GM19351 (cell line): ENCODE data around the gene ALDH1A3.
"Not testable (repeated sequence)": the region's sequence is repeated elsewhere in the genome, so short reads cannot be mapped to it uniquely, and the experiment has no call there.

Experiments
- ATAC-seq: cut with Tn5 transposase; IDR thresholded peaks from one replicate; pipeline ENCODE4 v1.9.1; 2021; ENCODE audit warnings: mild to moderate bottlenecking, moderate library complexity; ENCODE audit not compliant: unreplicated experiment

The ALDH1A3 gene

GRCh38 chr15:100879464-100880138 is at the start of gene ALDH1A3:
ALDH1A3 (plus strand) TSS chr15:100879831; CDS start chr15:100879908, 77 bp downstream.
- peak; percentile 62 for ATAC-seq

GRCh38 chr15:100831467-100831866 is 48.2 kb upstream of the ALDH1A3 start:
- no peak for ATAC-seq

DNA sequence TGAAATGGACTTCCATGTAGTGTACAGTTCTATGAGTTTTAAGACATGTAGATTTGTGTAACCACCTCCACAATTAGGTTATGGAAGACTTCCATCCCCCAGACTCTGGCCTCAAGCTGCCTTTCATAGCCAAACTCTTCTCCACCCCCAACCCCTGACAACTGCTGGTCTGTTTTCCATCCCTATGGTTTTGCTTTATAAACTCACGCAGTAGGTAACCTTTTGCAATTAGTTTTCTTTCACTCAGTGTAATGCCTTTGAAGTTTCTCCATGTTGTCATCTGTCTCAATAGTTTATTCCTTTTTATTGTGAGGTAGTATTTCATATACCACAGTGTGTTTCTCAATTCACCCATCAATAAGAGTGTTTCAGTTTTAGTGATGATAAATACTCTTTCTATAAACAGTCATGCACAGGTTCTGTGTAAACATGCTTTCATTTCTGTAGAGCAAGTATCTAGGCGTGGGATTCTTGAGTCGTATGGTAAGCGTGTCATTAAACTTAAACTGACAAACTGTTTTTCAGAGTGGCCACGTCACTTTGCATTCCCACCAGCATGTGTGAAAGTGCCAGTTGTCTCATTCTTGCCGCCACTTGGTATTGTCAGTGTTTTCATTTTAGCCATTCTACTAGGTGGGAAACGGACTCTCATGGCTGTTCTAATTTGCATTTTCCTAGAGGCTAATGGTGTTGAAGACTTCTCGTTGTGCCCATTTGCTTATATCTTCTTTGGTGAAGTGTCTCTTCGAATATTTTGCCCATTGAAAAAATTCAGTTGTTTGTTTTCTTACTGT is 47.3 kb upstream of the ALDH1A3 start:
- ATAC-seq, result no peak

GRCh38 chr15:100833417-100834389 is 45.9 kb upstream of the ALDH1A3 start:
- ATAC-seq, result no peak

- ATAC-seq, result no peak
These were observed 44.9 kb upstream of the ALDH1A3 start for GRCh38 chr15:100834731-100835130.

DNA sequence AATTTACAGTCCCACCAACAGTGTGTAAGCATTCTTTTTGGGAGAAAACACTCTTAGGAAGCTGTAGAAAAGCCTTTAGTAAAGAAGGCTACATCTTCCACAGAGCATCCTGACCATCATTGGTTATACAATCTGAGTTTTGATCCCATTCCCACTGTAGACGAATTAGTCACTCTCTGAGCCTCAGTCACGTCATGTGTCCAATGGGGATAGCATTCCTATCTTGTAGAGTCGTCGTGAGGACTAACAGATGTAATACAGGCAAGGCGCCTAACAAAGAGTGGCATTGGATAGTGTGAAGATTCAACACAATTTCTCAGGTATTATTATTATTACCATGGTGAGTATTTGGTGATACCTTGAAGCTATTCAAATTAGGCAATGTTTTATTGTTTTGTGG is 44.0 kb upstream of the ALDH1A3 start:
- ATAC-seq, result no peak

DNA sequence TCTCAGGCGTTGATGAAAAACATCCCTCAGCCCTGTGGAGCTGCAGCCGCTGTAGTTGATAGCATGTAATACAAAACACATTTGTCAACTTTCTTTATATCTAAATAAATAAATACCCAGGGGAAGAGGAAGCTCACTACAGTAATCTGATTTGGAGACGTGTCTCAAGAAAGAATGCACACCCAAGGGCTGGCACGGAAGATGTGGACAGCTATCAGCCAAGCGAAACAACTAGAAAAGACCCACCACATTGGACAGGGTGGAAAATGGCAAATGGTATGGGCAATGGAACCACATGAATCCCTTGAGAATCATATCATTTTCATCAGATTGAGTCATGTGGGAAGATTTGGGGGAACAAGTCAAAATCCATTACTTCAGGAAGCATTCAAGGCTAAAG is 43.1 kb upstream of the ALDH1A3 start:
- no peak for ATAC-seq

DNA sequence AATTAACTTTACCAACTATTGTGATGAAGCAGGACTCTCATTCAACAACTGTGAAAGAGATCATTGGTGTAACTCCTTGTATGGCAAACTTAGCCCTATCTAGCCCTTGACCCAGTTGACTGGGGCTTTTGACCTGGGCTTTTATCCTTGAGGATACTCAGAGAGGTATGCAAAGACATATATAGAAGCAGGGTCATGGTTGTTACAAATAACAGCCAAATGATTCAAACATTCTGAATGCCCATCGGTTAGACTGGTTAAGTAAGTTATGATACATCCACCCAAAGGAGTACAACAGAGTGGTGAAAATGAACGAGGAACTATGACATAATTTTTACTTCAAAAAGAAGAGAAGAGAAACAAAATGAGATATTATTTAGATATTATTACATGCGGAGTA is 38.2 kb upstream of the ALDH1A3 start:
- ATAC-seq, result no peak

GRCh38 chr15:100842756-100843730 is 36.6 kb upstream of the ALDH1A3 start:
- no peak for ATAC-seq

DNA sequence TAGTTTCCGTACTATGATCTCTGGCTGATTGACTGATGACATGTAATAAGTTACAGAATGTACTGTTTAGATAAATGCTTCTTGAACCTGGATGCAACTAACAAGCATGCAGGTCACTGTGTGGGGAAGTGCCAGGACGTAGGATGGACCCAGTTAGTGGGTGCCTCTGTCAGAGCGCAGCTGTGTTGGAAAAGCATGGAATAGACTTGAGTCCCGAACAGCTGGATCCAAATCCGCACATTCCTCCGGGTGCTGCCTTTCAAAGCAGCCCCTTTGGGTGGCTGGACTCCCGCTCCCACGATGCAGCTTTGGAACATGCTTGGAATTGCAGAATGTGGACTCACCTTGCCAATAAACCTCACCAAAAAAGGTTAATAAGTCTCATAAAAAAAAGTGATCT is 35.5 kb upstream of the ALDH1A3 start:
- ATAC-seq, result no peak

DNA sequence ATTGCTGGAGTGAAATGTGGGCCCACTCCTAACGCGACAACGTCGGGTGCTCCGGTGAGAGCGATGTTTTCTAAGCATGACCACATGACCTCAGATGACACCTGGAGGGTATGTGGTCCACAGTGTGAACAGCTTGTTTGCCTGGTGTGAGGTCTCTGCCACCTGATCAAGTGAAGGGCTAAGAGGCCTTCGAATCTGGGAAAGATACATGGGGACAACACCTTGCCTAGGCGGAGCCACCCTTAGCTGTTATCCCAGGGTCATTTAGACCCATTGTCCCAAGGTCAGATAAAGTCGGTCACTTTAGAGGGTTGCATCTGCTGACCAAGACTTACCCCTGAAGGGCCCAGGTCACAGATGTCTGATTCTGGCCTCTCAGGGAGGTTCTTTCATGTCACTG is 34.9 kb upstream of the ALDH1A3 start:
- no peak for ATAC-seq

DNA sequence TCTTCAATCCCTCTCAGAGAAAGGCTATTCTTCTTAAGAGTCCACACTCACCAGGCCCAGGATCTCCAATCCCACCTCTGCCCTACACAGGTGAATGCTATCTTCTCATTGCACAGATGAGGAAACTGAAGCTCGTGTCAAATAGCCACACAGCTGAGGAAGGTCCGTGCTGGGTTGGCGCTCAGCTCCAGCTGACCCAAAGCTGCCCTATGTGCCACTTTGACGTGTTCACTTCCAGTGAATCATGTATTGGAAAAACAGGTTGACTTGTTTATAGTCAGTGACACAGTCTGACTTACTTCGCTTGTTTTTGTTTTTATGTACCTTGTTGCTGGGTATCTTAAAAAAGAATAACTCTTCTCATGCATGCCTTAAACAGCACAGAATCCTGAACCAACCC is 32.4 kb upstream of the ALDH1A3 start:
- ATAC-seq, result no peak

- no peak for ATAC-seq
These were observed 30.4 kb upstream of the ALDH1A3 start for GRCh38 chr15:100849021-100849854.

DNA sequence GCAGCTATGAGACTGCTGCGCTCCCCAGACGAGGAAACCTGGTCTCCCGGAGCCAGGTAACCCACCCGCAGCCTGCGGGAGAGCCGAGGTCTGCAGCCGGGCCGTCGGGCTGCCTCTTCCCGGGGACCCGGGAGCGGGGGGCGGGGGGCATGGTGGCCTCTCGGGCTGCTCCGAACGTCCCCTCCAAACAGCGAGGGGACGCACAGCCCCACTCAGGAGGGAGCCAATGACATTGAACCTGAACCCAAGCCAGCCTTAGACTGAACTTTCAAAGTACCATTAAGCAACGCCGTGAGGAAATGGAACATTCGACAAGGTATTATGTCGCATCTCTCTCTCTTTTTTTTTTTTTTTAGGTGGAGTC is 29.8 kb upstream of the ALDH1A3 start:
- no peak for ATAC-seq

DNA sequence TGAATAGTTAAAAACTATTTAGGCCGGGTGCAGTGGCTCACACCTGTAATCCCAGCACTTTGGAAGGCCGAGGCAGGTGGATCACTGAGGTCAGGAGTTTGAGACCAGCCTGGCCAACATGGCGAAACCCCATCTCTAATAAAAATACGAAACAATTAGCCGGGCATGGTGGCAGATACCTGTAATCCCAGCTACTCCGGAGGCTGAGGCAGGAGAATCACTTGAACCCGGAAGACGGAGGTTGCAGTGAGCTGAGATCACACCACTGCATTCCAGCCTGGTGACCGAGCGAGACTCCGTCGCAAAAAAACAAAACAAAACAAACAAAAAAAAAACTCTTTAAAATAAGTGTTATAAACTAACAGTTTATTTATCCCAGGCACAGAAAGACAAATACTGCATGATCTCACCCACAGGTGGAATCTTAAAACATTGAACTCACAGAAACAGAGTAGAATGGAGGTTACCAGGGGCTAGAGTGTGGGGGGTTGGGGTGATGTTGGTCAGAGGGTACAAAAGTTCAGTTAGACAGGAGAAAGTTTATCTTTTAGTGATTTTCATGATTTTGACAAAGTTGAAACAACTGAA is 28.1 kb upstream of the ALDH1A3 start:
- not testable (repeated sequence) for ATAC-seq

DNA sequence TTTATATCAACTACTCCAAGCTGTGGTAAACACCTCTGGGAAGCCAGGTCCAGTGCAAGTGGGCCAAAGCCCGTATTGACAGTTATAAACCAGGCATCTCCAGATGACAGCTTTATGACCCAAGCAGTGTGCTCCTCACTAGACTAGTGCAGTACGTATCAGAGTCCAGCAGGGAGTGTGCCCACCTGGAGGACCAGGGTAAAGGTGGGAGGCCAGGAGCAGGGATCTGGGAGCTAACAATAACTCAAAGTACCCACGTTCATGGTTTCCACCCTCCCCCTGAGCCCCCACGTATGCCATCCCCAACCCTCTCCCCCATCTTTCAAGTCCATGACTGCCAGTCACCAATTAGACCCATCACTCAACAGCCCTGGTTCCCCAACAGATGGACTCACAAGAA is 27.0 kb upstream of the ALDH1A3 start:
- no peak for ATAC-seq

- ATAC-seq, result no peak
These were observed 25.8 kb upstream of the ALDH1A3 start for GRCh38 chr15:100853676-100854440.

DNA sequence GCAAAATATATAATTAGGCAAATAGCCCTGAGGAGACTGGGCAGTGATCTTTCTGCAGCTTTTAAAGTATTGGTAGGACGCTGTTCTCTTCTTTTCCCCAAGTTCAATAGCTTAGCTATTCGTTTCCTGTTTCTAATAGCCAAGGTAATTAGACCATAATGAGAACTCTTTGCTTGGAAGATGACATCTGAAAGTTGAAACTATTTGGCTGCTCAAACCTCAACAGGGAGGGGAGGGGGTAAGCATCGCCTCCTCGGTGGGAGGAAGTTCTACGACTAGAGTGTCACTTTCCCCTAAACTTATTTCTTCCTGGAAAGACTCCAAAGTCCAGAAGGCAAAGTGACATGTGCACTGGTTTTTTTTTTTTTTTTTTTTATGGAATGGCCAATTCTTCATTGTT is 22.8 kb upstream of the ALDH1A3 start:
- no peak for ATAC-seq
